Cardiac fibroblast (primary cell): ENCODE data around the gene ST8SIA6.

Experiments
- DNase-seq, 2 donors: peaks; one replicate each; pipeline versions ENCODE4 v3.0.0 to v3.0.0-alpha.2; 2010; ENCODE audit warnings: low read depth in 2 of 2
- H3K4me3 ChIP-seq, 2 donors: replicated peaks in 1 of 2; 1 replicate in 1 of 2; 2 replicates in 1 of 2; pipeline ENCODE4 v1.5.1; 2011; ENCODE audit warnings: low read depth in 2 of 2, low read length in 2 of 2, mild to moderate bottlenecking in 2 of 2, moderate library complexity in 1 of 2
- TF ChIP-seq, protein P1 (sequence below): IDR thresholded peaks from one replicate; pipeline ENCODE4 v1.5.1; 2011; ENCODE audit warnings: low read depth, mild to moderate bottlenecking, low read length, inconsistent platforms

Gene ST8SIA6

DNA sequence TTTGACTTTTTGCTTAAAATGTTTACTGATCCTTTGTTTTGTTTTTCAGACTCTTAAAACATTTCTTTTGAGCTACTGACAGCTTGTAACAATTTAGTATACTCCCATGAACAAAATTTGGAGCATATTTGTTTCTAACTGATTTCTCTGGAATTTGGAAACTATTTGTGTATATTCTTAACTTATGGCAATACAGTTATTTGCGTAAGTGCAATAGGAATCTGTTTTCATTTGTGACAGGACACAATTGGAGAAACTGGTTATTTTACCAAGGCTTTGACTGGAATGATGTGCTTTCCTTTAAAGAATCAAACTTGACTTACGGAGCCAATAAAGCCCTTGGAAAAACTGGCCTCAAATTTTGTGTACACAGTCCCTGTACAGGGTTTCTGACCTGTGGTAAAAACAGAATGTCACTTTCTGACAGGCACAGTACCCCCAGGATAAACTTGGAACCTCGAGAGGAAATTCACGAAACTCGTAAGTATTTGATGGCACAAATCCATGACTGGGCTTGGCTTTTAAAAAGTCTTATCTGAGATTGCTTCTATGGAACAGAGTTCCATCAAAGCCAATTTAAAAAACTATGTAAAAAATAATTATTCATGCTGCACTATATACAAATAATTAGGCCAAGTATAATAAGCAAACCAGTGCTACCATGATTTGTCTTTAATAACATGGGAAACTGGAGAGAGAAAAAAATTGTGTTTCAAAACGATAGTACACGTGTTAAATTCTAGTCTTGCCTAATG, 70.4 kb downstream of the ST8SIA6 start:
- no peak overlapping the region for H3K4me3 ChIP-seq
- TF ChIP-seq, protein P1, sequence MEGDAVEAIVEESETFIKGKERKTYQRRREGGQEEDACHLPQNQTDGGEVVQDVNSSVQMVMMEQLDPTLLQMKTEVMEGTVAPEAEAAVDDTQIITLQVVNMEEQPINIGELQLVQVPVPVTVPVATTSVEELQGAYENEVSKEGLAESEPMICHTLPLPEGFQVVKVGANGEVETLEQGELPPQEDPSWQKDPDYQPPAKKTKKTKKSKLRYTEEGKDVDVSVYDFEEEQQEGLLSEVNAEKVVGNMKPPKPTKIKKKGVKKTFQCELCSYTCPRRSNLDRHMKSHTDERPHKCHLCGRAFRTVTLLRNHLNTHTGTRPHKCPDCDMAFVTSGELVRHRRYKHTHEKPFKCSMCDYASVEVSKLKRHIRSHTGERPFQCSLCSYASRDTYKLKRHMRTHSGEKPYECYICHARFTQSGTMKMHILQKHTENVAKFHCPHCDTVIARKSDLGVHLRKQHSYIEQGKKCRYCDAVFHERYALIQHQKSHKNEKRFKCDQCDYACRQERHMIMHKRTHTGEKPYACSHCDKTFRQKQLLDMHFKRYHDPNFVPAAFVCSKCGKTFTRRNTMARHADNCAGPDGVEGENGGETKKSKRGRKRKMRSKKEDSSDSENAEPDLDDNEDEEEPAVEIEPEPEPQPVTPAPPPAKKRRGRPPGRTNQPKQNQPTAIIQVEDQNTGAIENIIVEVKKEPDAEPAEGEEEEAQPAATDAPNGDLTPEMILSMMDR: no peak
- DNase-seq: peak in 1 of 2 donors; percentile 68

DNA sequence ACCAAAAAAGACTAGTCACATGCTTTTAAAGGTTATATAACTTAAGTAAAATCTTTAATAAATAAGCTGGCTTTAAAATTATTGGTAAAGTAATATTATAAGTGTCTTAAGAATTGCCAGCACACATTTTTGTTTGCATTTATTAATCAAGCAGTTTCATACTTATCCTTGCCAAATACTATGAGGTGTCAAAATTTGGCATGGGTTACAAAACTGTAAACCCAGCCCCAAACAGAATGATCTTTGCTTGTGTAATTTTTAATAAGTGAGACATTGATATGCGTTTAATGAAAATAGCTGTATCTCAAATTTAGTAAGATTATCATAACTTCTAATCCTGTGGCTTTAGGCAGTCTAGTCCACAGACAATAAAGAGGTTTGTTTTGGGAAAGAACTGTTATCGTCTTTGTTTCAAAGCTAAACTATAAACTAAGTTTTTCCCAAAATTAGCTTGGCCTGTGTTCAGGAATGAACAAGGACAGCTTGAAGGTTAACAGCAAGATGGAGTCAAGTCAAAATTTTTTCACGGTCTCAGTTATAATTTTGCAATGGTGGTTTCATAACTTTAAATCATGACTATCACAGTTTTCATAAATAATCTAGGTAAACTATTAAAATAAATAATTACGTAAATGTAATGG, 72.8 kb downstream of the ST8SIA6 start:
- peak in 1 of 2 donors; percentile 57 for DNase-seq
- no peak overlapping the region for H3K4me3 ChIP-seq
- TF ChIP-seq, protein P1: no peak

DNA sequence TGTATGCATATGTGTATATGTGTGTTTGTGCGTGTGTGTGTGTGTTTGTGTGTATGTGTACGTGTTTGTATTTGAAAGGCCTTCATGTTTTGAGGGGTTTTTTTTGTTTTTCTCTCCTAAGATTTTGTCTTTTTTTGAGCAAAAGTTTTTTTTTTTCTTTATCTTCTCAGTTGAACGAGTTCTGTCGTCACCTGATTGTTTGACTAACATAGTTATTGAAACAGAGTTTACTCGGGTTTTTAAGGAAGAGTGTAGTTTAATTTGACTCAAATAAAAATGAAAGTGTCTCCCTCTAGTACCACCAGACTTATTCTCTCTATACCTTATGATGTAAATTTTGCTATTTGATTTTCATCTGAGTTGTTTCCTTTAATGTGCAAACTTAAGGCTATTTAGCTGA, 73.5 kb downstream of the ST8SIA6 start:
- TF ChIP-seq, protein P1: no peak
- DNase-seq: peak in 1 of 2 donors; percentile 8

DNA sequence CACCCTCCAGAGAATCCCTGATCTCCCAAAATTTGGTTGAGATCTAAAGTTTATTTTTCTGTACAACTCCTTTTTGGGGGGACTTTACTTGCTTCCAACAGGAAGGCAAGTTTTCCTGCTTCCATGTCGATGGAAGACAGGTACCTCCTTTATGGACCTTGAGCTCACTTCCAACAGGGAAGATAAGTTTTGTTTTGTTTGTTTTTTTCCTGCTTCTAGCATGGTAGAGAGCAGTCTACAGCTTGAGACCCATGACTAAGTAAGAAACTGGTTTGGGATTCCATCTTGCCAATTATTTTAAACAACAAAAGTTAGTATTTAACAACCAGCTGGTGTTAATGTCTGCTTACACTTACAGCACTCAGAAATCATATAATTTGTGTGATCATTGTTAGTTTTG, 74.4 kb downstream of the ST8SIA6 start:
- no peak for DNase-seq
- TF ChIP-seq, protein P1: no peak

More for the DNA sequence above, 73.5 kb downstream of the ST8SIA6 start:
- no peak overlapping the region for H3K4me3 ChIP-seq

DNA sequence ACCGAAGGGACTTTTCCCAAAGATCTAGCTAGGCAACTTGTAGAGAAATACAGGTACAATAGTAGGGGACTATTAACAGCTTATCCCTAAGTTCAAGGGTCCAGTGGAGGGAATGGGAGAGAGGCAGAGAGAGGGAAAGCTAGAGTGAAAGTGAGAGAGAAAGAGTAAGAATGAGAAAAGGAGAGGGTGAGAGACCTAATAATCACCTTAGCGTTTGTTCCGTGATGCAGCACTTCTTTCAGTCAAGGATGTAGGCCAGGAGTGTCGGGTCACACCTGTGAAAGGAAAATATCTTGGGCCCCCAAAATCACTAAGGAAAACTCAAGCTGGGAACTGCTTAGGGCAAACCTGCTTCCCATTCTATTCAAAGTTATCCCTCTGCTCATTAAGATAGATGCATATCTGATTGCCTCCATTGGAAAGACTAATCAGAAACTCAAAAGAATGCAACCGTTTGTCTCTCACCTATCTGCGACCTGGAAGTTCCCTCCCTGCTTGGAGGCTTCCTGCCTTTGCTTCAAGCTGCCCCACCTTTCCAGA, 75.2 kb downstream of the ST8SIA6 start:
- TF ChIP-seq, protein P1: no peak
- no peak overlapping the region for H3K4me3 ChIP-seq
- no peak for DNase-seq

More for the DNA sequence above, 74.4 kb downstream of the ST8SIA6 start:
- no peak overlapping the region for H3K4me3 ChIP-seq

DNA sequence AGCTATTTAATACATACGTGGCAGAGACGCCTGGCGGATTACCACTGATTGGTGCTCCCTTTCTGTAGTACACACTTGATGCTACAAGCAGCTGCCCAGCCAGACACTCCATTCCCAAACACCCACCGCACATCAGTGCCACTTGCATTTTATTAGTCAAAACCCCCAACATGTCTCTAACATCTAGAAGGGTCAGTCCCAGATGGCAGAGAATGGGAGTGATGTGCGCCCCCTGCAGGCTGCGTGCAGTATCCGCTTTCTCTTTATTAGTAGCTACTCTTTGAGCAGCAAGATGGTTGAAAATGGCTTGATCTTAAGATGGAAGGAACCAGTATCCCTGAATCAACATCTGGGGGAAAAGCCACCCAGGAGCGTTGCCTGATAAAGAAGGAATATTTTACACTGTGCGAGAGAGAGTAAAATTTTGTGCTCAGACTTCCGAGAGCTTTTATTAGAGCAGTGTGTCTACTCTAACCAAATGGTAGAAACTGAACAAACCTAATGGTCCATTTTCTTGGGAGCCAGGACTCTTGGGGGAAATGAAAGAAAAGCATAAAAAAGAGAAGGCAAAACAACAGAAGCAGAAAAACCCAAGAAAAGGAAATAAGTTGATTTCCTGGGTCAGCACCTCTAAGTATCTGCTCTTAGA, 78.3 kb downstream of the ST8SIA6 start:
- H3K4me3 ChIP-seq: no peak overlapping the region
- DNase-seq: peak; percentile 15 to 33

More for the DNA sequence above, 78.3 kb downstream of the ST8SIA6 start:
- TF ChIP-seq, protein P1: peak; percentile 68
